ENCODE measurements around the gene STX17.

DNA sequence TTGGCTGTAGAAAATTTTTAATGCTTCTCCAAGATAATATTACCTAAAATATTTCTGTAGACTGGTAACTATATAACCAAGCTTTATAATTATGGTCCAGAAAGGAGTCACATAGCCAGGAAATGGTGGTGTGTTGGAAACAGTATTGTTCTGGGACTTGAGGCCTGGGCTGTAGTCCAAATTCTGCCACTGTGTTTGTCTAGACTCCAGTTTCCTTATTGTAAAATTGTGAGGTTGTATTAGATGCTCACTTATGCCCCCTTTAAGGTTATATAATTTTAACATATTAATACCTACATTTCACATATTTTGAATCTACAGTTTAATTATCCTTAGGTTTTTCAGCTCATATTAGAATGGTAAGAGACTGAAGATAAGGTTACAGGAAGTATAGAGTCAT lies 42.4 kb downstream of the STX17 start:
- TF ChIP-seq CTCF (IDR thresholded peaks at IDR 0.05): no peak
- no peak for TF ChIP-seq POLR2A (IDR thresholded peaks at IDR 0.05)

Measured in breast epithelium (tissue), 3 donors.